ENCODE measurements around the gene LBX2. TPM values are rescaled to one million over a fixed set of nuclear protein-coding genes. Genes with fewer than 3 reads are reported as not detected.

LBX2 gene
- total RNA-seq, 2 donors from 2014 or later: 0.60 to 1.0 TPM

Other genes starting within 250 kb of the LBX2 start
- gene SLC4A5, start 156.2 kb downstream of the LBX2 start, total RNA-seq: 1 to 10 TPM; 1.2 to 1.7 TPM
- 100 to 1,000 TPM; 106 to 118 TPM for gene DCTN1, start 119.3 kb downstream of the LBX2 start, total RNA-seq
- under 1 TPM; 0.59 to 0.79 TPM for gene C2orf81, start 78.0 kb downstream of the LBX2 start, total RNA-seq
- gene WDR54, start 77.9 kb downstream of the LBX2 start, total RNA-seq: 1 to 10 TPM; 4.1 to 5.5 TPM
- gene RTKN, start 57.7 kb downstream of the LBX2 start, total RNA-seq: 10 to 100 TPM; 14.1 to 18.7 TPM
- 10 to 100 TPM; 21.1 to 22.1 TPM for gene INO80B, start 44.5 kb downstream of the LBX2 start, total RNA-seq
- gene WBP1, start 41.2 kb downstream of the LBX2 start, total RNA-seq: 10 to 100 TPM; 42.2 to 56.7 TPM
- gene MOGS, start 34.2 kb downstream of the LBX2 start, total RNA-seq: 10 to 100 TPM; 25.3 to 32.7 TPM
- gene MRPL53, start 26.9 kb downstream of the LBX2 start, total RNA-seq: 100 to 1,000 TPM; 110 to 127 TPM
- 1 to 10 TPM; 6.8 to 8.8 TPM for gene CCDC142, start 16.6 kb downstream of the LBX2 start, total RNA-seq
- gene TTC31, start 16.5 kb downstream of the LBX2 start, total RNA-seq: 10 to 100 TPM; 11.9 TPM
- gene PCGF1, start 8.1 kb upstream of the LBX2 start, total RNA-seq: 10 to 100 TPM; 18.3 to 24.0 TPM
- gene TLX2, start 14.8 kb upstream of the LBX2 start, total RNA-seq: not detected
- gene DQX1, start 26.6 kb upstream of the LBX2 start, total RNA-seq: not detected
- gene AUP1, start 30.1 kb upstream of the LBX2 start, total RNA-seq: 10 to 100 TPM; 62.2 to 78.3 TPM
- gene HTRA2, start 30.3 kb upstream of the LBX2 start, total RNA-seq: 10 to 100 TPM; 28.7 to 29.3 TPM
- 1 to 10 TPM; 4.1 to 8.4 TPM for gene LOXL3, start 54.3 kb upstream of the LBX2 start, total RNA-seq
- 10 to 100 TPM in 1 of 2 donors, 1 to 10 TPM in 1; 7.9 to 12.4 TPM for gene DOK1, start 55.1 kb upstream of the LBX2 start, total RNA-seq
- gene M1AP, start 148.7 kb upstream of the LBX2 start, total RNA-seq: under 1 TPM; 0.44 to 0.65 TPM
- gene SEMA4F, start 154.6 kb upstream of the LBX2 start, total RNA-seq: 1 to 10 TPM; 3.4 to 6.1 TPM